Upper lobe of right lung (tissue), 1 donor: ENCODE results near the gene UAP1. TPM values are rescaled to one million over a fixed set of nuclear protein-coding genes. Genes with fewer than 3 reads are reported as not detected.

ENCODE experiments used
- ATAC-seq: fragments of 200-7000 bp; cut with Tn5 transposase; one replicate; pipeline ENCODE4 v1.9.1; 2020; ENCODE audit warnings: mild to moderate bottlenecking, moderate library complexity
- DNase-seq: peaks from one replicate; pipeline ENCODE4 v3.0.0-alpha.2; 2020
- H3K27ac ChIP-seq: fragments of 200-600 bp; one replicate; pipeline ENCODE4 v1.8.0; 2022
- H3K27me3 ChIP-seq: fragments of 200-600 bp; one replicate; pipeline ENCODE4 v1.8.0; 2022; ENCODE audit warnings: mild to moderate bottlenecking
- H3K36me3 ChIP-seq: fragments of 200-600 bp; one replicate; pipeline ENCODE4 v1.8.0; 2022
- H3K4me1 ChIP-seq: fragments of 200-600 bp; one replicate; pipeline ENCODE4 v1.8.0; 2022
- H3K4me3 ChIP-seq: fragments of 200-600 bp; one replicate; pipeline ENCODE4 v1.8.0; 2022; ENCODE audit warnings: mild to moderate bottlenecking
- H3K9me3 ChIP-seq: fragments of 200-600 bp; one replicate; pipeline ENCODE4 v1.8.0; 2022
- CTCF ChIP-seq: fragments of 200-600 bp; IDR thresholded peaks from one replicate; pipeline ENCODE4 v1.8.0; 2022; ENCODE audit warnings: antibody characterized with exemption
- intact Hi-C: fragments of 100-400 bp; cut with DNase I; formaldehyde crosslinking; loops from one replicate; pipeline ENCODE4 v1.11.0; 2022
- long read RNA-seq: library from polyadenylated mRNA; unstranded; transcript quantifications from one replicate; pipeline ENCODE4 v2.0.0, GENCODE V29; 2021
- total RNA-seq: library from RNA; stranded (reverse); fragmentation: NEBNext Ultra II Directional; extraction: Animal tissue kit (Norgen Biotek cat#: 25700); gene quantifications from one replicate; pipeline ENCODE4 v1.2.1, GENCODE V29; 2021
- donor health status: DM: no; HTN: yes; CAD: no; lungs with severe emphysema.

Gene UAP1
- 35.0 TPM for total RNA-seq
- long read RNA-seq, transcript UAP1-201 (11 exons, 2,377 nt), result major isoform, 24 of 68 reads
- long read RNA-seq, transcript UAP1-204 (10 exons, 2,294 nt), result minor isoform, 19 of 68 reads
- long read RNA-seq, partial matches to known transcripts, result 4 of 68 reads
- long read RNA-seq, other reads (novel, unspliced or antisense), result 20 of 68 reads

DNA sequence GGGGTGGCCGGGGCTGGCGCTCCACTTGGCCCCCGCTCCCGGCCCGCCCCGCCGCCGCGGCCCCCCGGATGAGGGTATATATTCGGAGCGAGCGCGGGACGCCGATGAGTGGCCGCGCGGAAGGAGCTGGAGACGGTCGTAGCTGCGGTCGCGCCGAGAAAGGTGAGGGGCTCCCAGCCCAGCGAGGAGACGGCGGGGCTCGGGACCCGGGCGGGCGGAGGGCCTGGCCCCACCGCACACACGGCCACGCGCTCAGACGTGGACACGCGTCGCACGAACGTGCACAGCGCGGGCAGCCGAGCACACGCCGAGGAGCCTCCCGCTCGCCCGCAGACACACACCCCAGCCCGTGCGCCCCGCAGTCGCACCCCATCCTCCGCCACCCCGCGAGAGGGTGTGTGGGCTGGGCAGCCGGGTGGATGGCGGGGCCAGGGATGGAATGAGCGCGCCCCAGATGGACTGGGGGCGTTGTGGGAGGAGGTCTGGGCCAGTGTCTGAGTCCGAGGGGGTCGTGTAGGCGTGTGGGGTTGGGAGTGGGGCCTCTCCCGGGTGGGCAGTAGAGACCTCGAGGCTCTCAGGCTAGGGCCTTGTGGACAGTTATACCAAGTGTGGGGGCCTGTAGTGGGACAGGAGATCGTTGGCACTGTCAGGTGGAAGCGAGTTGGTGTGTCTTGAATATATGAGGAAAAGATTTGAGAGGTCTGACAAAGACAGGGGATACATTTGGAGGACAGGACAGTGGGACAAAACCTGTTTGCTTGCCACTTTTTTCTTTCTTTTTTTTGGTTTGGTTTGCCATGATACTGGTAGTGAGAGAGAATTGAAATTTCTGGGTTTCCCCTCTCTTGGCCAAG lies at the start of gene UAP1:
TSS of gene UAP1 (plus strand) at position 107 of the 854 bp plus-strand sequence. CDS start 4,347 bp downstream, outside the sequence.
- no peaks in the 10 kb centered on the region for H3K9me3 ChIP-seq
- DNase-seq, result no peak
- peaks cover 20% of the 10 kb centered on the region for H3K4me1 ChIP-seq
- peak; percentile 61 for ATAC-seq
- peaks cover 6% of the 10 kb centered on the region for H3K36me3 ChIP-seq
- TF ChIP-seq CTCF, result no peak
- peak within 1 kb of the TSS; percentile 90 for H3K4me3 ChIP-seq
- peak within 1 kb of the TSS; percentile 98 for H3K27ac ChIP-seq
- H3K27me3 ChIP-seq, result no peaks in the 10 kb centered on the region
- intact Hi-C loops, result no loop called here

DNA sequence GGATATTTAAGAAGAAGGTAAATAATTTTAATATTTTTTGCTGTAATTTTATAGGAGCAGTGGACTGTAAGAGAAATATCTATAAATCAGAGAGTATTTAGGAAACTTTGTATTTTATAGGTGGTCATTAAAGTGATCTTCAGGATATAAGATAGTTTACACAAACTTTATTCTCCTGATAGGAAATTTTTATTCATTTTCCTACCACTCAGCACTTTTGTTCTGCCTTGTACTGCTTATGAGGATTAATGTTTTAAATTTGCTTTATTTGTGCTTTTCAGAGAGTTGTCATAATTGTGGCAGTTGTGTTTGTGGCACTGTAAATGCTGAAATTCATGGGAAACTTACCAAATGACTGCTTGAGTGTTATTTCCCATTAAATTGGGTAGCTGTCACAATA lies 34.2 kb upstream of the UAP1 start:
- Histone ChIP-seq H3K9me3 (no peaks in the 10 kb centered on the region), H3K4me1 (no peaks in the 10 kb centered on the region), H3K4me3 (no peak overlapping the region), H3K27ac (no peak overlapping the region), H3K36me3 (peaks cover 51% of the 10 kb centered on the region), H3K27me3 (no peaks in the 10 kb centered on the region)
- DNase-seq (no peak), ATAC-seq (no peak)
- TF ChIP-seq CTCF, result no peak
- intact Hi-C loops, result no loop called here

DNA sequence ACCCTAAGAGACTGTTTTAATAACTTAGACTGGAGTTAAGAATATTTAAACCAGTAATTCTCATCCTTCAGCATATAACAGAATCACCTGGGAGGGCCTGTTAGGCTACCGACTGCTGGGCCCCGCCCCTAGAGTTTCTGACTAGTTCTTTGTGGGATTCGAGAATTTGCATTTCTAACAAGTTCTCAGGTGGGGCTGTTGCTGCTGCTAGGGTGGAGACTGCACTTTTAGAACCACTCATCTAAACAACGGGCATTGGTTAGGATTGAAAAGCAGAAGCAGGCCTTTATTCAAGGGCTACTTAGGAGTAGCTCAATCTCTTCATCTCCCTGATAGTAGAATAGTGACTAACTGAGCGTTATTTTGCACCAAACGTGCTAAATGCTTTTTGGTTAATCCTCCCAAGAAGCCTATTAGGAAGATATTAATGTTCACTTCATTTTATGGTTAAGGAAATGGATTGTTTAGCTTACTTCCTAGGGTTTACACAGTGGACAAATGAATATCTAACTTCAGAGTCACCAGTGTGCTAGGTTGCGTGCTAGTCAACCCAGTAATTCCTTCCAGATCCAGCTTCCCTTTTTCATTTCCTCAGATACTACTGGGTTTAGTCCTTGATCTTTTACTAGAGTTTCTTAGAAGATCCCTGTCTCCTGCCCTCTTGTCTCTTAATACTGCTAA lies 31.1 kb upstream of the UAP1 start:
- intact Hi-C loops, result no loop called here
- no peak for DNase-seq
- peaks cover 20% of the 10 kb centered on the region for H3K36me3 ChIP-seq
- H3K27ac ChIP-seq, result peak overlapping the region; percentile 25
- H3K4me3 ChIP-seq, result no peak overlapping the region
- no peaks in the 10 kb centered on the region for H3K4me1 ChIP-seq
- peak; percentile 61 for ATAC-seq
- TF ChIP-seq CTCF, result no peak
- no peaks in the 10 kb centered on the region for H3K9me3 ChIP-seq
- no peaks in the 10 kb centered on the region for H3K27me3 ChIP-seq

- DNase-seq (no peak), ATAC-seq (no peak)
- H3K9me3 ChIP-seq, result no peaks in the 10 kb centered on the region
- TF ChIP-seq CTCF, result no peak
- no peaks in the 10 kb centered on the region for H3K27me3 ChIP-seq
- H3K4me1 ChIP-seq, result no peaks in the 10 kb centered on the region
- H3K36me3 ChIP-seq, result peaks cover 15% of the 10 kb centered on the region
- H3K4me3 ChIP-seq, result no peak overlapping the region
- intact Hi-C loops, result no loop called here
- peak overlapping the region; percentile 25 for H3K27ac ChIP-seq
These were observed 30.6 kb upstream of the UAP1 start for GRCh38 chr1:162530988-162531319.

GRCh38 chr1:162535501-162535900 lies 26.0 kb upstream of the UAP1 start:
- Histone ChIP-seq H3K4me3 (no peak overlapping the region), H3K36me3 (no peaks in the 10 kb centered on the region), H3K27ac (no peak overlapping the region), H3K27me3 (no peaks in the 10 kb centered on the region), H3K4me1 (no peaks in the 10 kb centered on the region), H3K9me3 (no peaks in the 10 kb centered on the region)
- TF ChIP-seq CTCF, result no peak
- DNase-seq (no peak), ATAC-seq (no peak)
- intact Hi-C loops, result no loop called here
